WERI-Rb-1 (cell line): ENCODE results near the gene PPP3R1.

ENCODE experiments used
- DNase-seq: peaks from one replicate; pipeline ENCODE4 v3.0.0-alpha.2; 2020
- H3K27ac ChIP-seq: fragments of 250-450 bp; sonication (Bioruptor Pico); 2 replicates; pipeline ENCODE4 v1.5.1; 2020; ENCODE audit warnings: mild to moderate bottlenecking, moderate library complexity
- H3K27me3 ChIP-seq: fragments of 250-450 bp; sonication (Bioruptor Pico); 2 replicates; pipeline ENCODE4 v1.5.1; 2021; ENCODE audit warnings: mild to moderate bottlenecking, low read depth, moderate library complexity; ENCODE audit not compliant: insufficient read depth, severe bottlenecking
- H3K36me3 ChIP-seq: fragments of 250-450 bp; sonication (Bioruptor Pico); 2 replicates; pipeline ENCODE4 v1.5.1; 2020; ENCODE audit warnings: mild to moderate bottlenecking, moderate library complexity
- H3K4me3 ChIP-seq: 2 replicates; pipeline ENCODE4 v1.5.1; 2011; ENCODE audit warnings: low read depth, mild to moderate bottlenecking, control low read depth, low read length
- H3K9me3 ChIP-seq: fragments of 250-450 bp; sonication (Bioruptor Pico); 2 replicates; pipeline ENCODE4 v1.5.1; 2021; ENCODE audit warnings: mild to moderate bottlenecking, moderate library complexity; ENCODE audit not compliant: severe bottlenecking
- TF ChIP-seq, protein P1 (sequence below): IDR thresholded peaks from 2 replicates; pipeline ENCODE4 v1.5.1; 2011; ENCODE audit warnings: low read depth, mild to moderate bottlenecking, control low read depth, inconsistent platforms, low read length

PPP3R1 gene

GRCh38 chr2:68293024-68293423 is 40.7 kb upstream of the PPP3R1 start:
- TF ChIP-seq, protein P1, sequence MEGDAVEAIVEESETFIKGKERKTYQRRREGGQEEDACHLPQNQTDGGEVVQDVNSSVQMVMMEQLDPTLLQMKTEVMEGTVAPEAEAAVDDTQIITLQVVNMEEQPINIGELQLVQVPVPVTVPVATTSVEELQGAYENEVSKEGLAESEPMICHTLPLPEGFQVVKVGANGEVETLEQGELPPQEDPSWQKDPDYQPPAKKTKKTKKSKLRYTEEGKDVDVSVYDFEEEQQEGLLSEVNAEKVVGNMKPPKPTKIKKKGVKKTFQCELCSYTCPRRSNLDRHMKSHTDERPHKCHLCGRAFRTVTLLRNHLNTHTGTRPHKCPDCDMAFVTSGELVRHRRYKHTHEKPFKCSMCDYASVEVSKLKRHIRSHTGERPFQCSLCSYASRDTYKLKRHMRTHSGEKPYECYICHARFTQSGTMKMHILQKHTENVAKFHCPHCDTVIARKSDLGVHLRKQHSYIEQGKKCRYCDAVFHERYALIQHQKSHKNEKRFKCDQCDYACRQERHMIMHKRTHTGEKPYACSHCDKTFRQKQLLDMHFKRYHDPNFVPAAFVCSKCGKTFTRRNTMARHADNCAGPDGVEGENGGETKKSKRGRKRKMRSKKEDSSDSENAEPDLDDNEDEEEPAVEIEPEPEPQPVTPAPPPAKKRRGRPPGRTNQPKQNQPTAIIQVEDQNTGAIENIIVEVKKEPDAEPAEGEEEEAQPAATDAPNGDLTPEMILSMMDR = no peak
- Histone ChIP-seq H3K27ac (no peak overlapping the region), H3K4me3 (no peak overlapping the region), H3K36me3 (no peaks in the 10 kb centered on the region), H3K27me3 (no peaks in the 10 kb centered on the region), H3K9me3 (no peaks in the 10 kb centered on the region)
- DNase-seq = no peak

DNA sequence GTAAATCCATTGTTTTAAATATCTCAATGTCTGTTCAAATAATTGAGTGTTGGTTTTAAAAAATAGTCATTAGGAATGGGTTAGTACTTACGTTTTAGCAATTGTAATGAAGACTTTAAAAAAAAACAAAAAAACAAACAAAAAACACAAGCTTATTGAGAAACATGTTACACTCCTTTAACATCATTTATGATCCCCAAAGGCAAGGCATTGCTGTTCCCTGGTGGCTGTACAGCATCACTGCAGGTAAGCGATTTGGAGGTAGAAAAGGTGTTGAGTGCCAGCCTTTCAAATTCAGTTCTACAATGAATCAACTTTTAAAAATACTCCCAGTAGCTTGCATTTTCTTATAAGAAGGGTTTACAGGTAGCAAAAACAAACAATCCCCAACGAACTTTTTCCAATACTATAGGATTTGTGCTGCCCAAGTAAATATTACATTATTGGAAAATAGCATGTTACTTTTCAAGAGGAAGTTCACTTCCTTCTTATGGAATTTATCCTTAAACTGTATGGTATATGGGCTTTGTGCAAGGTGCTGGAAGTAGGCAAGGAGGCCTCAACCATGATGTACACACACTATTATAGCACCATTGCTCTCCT is 39.9 kb upstream of the PPP3R1 start:
- H3K9me3 ChIP-seq = no peaks in the 10 kb centered on the region
- H3K4me3 ChIP-seq = no peak overlapping the region
- H3K27me3 ChIP-seq = no peaks in the 10 kb centered on the region
- H3K27ac ChIP-seq = no peak overlapping the region
- H3K36me3 ChIP-seq = no peaks in the 10 kb centered on the region
- TF ChIP-seq, protein P1 = peak; percentile 82
- DNase-seq = peak; percentile 27

- H3K27ac ChIP-seq = no peak overlapping the region
- H3K36me3 ChIP-seq = no peaks in the 10 kb centered on the region
- H3K27me3 ChIP-seq = no peaks in the 10 kb centered on the region
- no peak for DNase-seq
- H3K9me3 ChIP-seq = no peaks in the 10 kb centered on the region
- TF ChIP-seq, protein P1 = no peak
- no peak overlapping the region for H3K4me3 ChIP-seq
Observed at GRCh38 chr2:68291314-68291713, 39.0 kb upstream of the PPP3R1 start.

GRCh38 chr2:68290901-68291300 is 38.6 kb upstream of the PPP3R1 start:
- Histone ChIP-seq H3K4me3 (no peak overlapping the region), H3K36me3 (no peaks in the 10 kb centered on the region), H3K27me3 (no peaks in the 10 kb centered on the region), H3K27ac (no peak overlapping the region), H3K9me3 (no peaks in the 10 kb centered on the region)
- no peak for DNase-seq
- TF ChIP-seq, protein P1 = no peak

DNA sequence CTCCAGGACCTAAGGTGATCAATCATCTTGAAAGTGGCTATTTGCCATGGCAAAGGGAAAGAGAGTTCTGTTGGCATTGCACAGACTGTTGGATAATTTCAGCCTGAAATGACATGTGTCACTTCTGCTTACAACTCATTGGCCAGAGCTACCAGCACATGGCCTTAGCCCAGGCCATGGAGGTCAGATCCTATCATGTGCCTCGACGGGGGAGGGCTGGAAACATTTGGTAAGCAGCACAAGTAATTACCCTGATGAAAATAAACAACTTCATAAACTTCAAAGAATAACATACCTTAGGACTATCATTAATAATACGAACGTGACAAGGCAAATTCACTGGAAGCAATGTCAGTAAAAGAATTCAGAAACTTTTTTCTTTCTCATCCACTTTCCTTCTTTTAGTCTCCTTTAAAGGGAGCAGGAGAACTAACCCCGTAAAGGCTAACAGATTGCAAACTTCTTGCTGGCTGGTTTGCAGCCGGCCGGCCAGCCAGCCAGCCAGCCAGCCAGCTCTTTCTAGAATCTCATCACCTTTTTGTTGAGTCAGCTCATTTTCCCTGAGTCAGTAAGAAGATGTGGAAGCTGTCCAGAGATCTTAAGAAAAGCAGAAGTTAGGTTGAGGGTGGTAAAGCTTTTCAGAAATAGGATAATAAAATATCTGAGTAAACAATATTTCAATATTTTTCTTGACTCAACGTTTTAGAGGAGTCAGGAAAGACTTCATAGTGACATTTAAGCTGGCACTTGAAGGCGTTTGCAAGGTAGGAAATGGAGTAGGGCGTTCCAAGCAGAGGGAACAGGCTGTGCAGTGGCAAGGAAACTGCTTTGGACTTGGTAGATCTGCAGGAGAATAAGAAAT is 35.5 kb upstream of the PPP3R1 start:
- Histone ChIP-seq H3K9me3 (no peaks in the 10 kb centered on the region), H3K4me3 (no peak overlapping the region), H3K27me3 (no peaks in the 10 kb centered on the region), H3K27ac (no peak overlapping the region), H3K36me3 (no peaks in the 10 kb centered on the region)
- TF ChIP-seq, protein P1 = no peak
- no peak for DNase-seq
